ENCODE results near the gene PTPRG.

DNA sequence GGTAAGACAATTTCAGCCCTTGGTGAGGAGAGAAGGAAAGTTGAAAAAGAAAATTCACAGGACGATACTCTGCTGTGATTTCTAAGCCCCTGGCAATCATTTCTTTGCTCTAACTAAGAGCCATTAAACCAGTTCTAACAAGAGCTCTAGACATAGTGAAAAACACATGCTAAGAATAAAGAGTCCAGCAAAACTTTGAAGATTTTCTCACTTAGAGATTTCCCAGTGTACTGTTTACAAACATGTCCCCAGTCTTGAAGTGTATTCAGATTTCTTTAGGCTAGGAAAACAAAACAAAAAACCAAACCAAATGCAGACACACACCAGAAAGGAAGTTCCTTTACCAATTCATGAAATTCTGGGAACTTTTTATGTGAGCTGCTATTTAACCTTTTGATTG, 325.8 kb downstream of the PTPRG start:
- TF ChIP-seq, protein P1, sequence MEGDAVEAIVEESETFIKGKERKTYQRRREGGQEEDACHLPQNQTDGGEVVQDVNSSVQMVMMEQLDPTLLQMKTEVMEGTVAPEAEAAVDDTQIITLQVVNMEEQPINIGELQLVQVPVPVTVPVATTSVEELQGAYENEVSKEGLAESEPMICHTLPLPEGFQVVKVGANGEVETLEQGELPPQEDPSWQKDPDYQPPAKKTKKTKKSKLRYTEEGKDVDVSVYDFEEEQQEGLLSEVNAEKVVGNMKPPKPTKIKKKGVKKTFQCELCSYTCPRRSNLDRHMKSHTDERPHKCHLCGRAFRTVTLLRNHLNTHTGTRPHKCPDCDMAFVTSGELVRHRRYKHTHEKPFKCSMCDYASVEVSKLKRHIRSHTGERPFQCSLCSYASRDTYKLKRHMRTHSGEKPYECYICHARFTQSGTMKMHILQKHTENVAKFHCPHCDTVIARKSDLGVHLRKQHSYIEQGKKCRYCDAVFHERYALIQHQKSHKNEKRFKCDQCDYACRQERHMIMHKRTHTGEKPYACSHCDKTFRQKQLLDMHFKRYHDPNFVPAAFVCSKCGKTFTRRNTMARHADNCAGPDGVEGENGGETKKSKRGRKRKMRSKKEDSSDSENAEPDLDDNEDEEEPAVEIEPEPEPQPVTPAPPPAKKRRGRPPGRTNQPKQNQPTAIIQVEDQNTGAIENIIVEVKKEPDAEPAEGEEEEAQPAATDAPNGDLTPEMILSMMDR (IDR thresholded peaks at IDR 0.05): no peak
- TF ChIP-seq POLR2A (IDR thresholded peaks at IDR 0.05): no peak
